GM12878 (cell line): ENCODE measurements around the gene EHD4. TPM values are rescaled to one million over a fixed set of nuclear protein-coding genes. Genes with fewer than 3 reads are reported as not detected.

Experiments
- ATAC-seq: fragments of 200-7000 bp; cut with Tn5 transposase; 3 replicates; pipeline ENCODE4 v1.9.1; 2020; ENCODE audit warnings: mild to moderate bottlenecking, moderate library complexity
- BruUV-seq: library from RNA; stranded (reverse); fragments of 400-500 nt; replicated peaks from 2 replicates; lab custom pipeline; 2021; lab: Mats Ljungman, UMichigan
- CTCF ChIA-PET: fragments of 300-600 bp; sonication (Branson Sonifier 250); formaldehyde crosslinking; extraction: SDS; loops from one replicate; lab custom pipeline; 2021; ENCODE audit warnings: inconsistent platforms; lab: Yijun Ruan, JAX
- POLR2A ChIA-PET: fragments of 350-600 bp; formaldehyde crosslinking; extraction: SDS; loops from one replicate; lab custom pipeline; 2021; ENCODE audit warnings: inconsistent platforms; lab: Charles Lee
- RAD21 ChIA-PET: fragments of 300-600 bp; sonication (Branson Sonifier 250); formaldehyde crosslinking; loops from one replicate; lab custom pipeline; 2023; ENCODE audit warnings: antibody characterized with exemption; ENCODE audit not compliant: unreplicated experiment; lab: Charles Lee
- SMC1A ChIA-PET: fragments of 300-600 bp; sonication (Branson Sonifier 250); formaldehyde crosslinking; loops from one replicate; lab custom pipeline; 2023; ENCODE audit not compliant: unreplicated experiment, uncharacterized antibody; lab: Charles Lee
- DNase-seq: peaks from one replicate; pipeline ENCODE4 v3.0.0-alpha.2; 2011; ENCODE audit warnings: low read depth, low spot score
- FAIRE-seq: peaks from 3 replicates; lab custom pipeline; 2011; peaks lifted over from hg19 to GRCh38; lab: Jason Lieb, UNC
- H2AFZ ChIP-seq: 2 replicates; pipeline ENCODE4 v1.6.0; 2011; ENCODE audit warnings: low read depth, low read length, control low read depth; ENCODE audit not compliant: control insufficient read depth
- H3K27ac ChIP-seq: 2 replicates; pipeline ENCODE4 v1.5.1; 2011; ENCODE audit warnings: control low read depth; ENCODE audit not compliant: control insufficient read depth, insufficient read depth
- H3K27me3 ChIP-seq, 2 experiments: replicated peaks in 1 of 2; 2 replicates each; pipeline versions ENCODE4 v1.6.0 to v1.6.1; 2011; ENCODE audit warnings: low read length in 1 of 2; ENCODE audit not compliant: control insufficient read depth in 2 of 2, insufficient read depth in 2 of 2
- H3K36me3 ChIP-seq, 2 experiments: 2 replicates each; pipeline ENCODE4 v1.5.1; 2011; ENCODE audit warnings: low read length in 1 of 2; ENCODE audit not compliant: control insufficient read depth in 2 of 2, insufficient read depth in 2 of 2
- H3K4me1 ChIP-seq: 2 replicates; pipeline ENCODE4 v1.6.1; 2011; ENCODE audit warnings: mild to moderate bottlenecking, low read length, moderate library complexity, mixed read lengths; ENCODE audit not compliant: control insufficient read depth, insufficient read depth
- H3K4me2 ChIP-seq: 2 replicates; pipeline ENCODE4 v1.6.0; 2011; ENCODE audit warnings: control low read depth; ENCODE audit not compliant: control insufficient read depth, insufficient read depth
- H3K4me3 ChIP-seq: fragments of 200-600 bp; sonication (generic); 2 replicates; pipeline ENCODE4 v1.5.1; 2016
- H3K79me2 ChIP-seq: 2 replicates; pipeline ENCODE4 v1.6.0; 2011; ENCODE audit warnings: low read length; ENCODE audit not compliant: control insufficient read depth, insufficient read depth
- H3K9ac ChIP-seq: 2 replicates; pipeline ENCODE4 v1.8.0; 2011; ENCODE audit warnings: low read length, control low read depth, mixed read lengths; ENCODE audit not compliant: control insufficient read depth, insufficient read depth
- H3K9me3 ChIP-seq: replicated peaks from 3 replicates; pipeline ENCODE4 v1.5.1; 2011; ENCODE audit warnings: mild to moderate bottlenecking, low read length; ENCODE audit not compliant: control insufficient read depth, insufficient read depth
- H4K20me1 ChIP-seq: 2 replicates; pipeline ENCODE4 v1.6.0; 2011; ENCODE audit not compliant: control insufficient read depth, insufficient read depth
- BHLHE40 ChIP-seq, 2 experiments: fragments of 450-650 bp in 1 of 2; IDR thresholded peaks; 2 replicates each; pipeline ENCODE4 v1.6.1; 2011 to 2017; ENCODE audit warnings: low read depth in 2 of 2, borderline replicate concordance in 1 of 2, improper control_type of control experiment in 1 of 2, low read length in 1 of 2, mild to moderate bottlenecking in 1 of 2
- IKZF1 ChIP-seq: fragments of 450-650 bp; conservative IDR thresholded peaks from 2 replicates; pipeline ENCODE4 v1.6.1; 2017; ENCODE audit warnings: antibody characterized with exemption, mild to moderate bottlenecking
- JUND ChIP-seq: IDR thresholded peaks from 2 replicates; pipeline ENCODE4 v1.6.1; 2012; ENCODE audit warnings: low read depth, mild to moderate bottlenecking, low read length, improper control_type of control experiment, moderate library complexity
- MLLT1 ChIP-seq: fragments of 450-650 bp; IDR thresholded peaks from 2 replicates; pipeline ENCODE4 v1.6.1; 2016; ENCODE audit warnings: mild to moderate bottlenecking
- NR2F1 ChIP-seq: fragments of 450-650 bp; conservative IDR thresholded peaks from 2 replicates; pipeline ENCODE4 v1.6.1; 2017; ENCODE audit warnings: mild to moderate bottlenecking
- RCOR1 ChIP-seq: conservative IDR thresholded peaks from 2 replicates; pipeline ENCODE4 v1.6.1; 2012; ENCODE audit warnings: low read depth, low read length, improper control_type of control experiment
- SIN3A ChIP-seq: IDR thresholded peaks from 2 replicates; pipeline ENCODE4 v1.6.1; 2012; ENCODE audit warnings: low read depth, low read length, improper control_type of control experiment
- SP1 ChIP-seq: IDR thresholded peaks from one replicate; pipeline ENCODE4 v1.6.1; 2011; ENCODE audit warnings: low read depth, low read length
- WGBS: methylation state at CpG from one replicate; pipeline ENCODE4 v1.1.6; 2016; ENCODE audit warnings: low lambda C conversion rate; ENCODE audit not compliant: insufficient replicate concordance, insufficient coverage; ENCODE audit errors: missing lambda C conversion rate; 5-methylcytosine and 5-hydroxymethylcytosine counted together
- in situ Hi-C: fragments of 300-500 bp; cut with MboI; formaldehyde crosslinking; loops from 9 replicates; pipeline ENCODE4 v1.14.3; 2018; ENCODE audit warnings: mixed read lengths
- intact Hi-C: fragments of 100-400 bp; cut with micrococcal nuclease; formaldehyde crosslinking; loops from one replicate; pipeline ENCODE4 v1.14.2; 2022; ENCODE audit not compliant: unreplicated experiment
- polyA plus RNA-seq, 11 experiments: library from polyadenylated mRNA; depleted of rRNA in 4 of 11; unstranded in 6 of 11; stranded (reverse) in 5 of 11; fragments of >200 nt; fragmentation: Nextera tagmentation in 4 of 11; fragmentation: Illumina TruSeq in 1 of 11; extraction: Ambion mirVana in 4 of 11; extraction: Trizol in 1 of 11; gene quantifications; 1 replicate in 1 of 11; 2 replicates in 10 of 11; pipeline versions ENCODE4 v1.2.1 to v1.2.3, GENCODE V29; 2011 to 2016; ENCODE audit warnings: inconsistent platforms in 2 of 11, missing spikeins in 2 of 11, low read depth in 1 of 11
- total RNA-seq, 4 experiments: library from RNA; depleted of rRNA in 3 of 4; stranded (reverse); fragments of >200 nt in 3 of 4; fragmentation: Illumina TruSeq in 1 of 4; extraction: Trizol in 1 of 4; gene quantifications; 2 replicates each; pipeline versions ENCODE4 v1.2.1 to v1.2.3, GENCODE V29; 2013 to 2021

EHD4 gene
- total and polyA plus RNA-seq, 10 of the 15 experiments (the other 5 are each of a cell fraction or from before 2014, with no cell fraction given), result 4.2 to 62.9 (median 44.7) TPM

GRCh38 chr15:41971895-41972252 is 483 bp downstream of the EHD4 start:
- no peak for DNase-seq
- SMC1A ChIA-PET, result interaction anchor here (0.7 to 9.7 kb wide), 10 partner anchors 11 to 297 kb away, joined by 3 to 179 read pairs (median 4); partner anchors contain the start of gene MAPKBP1
- peak overlapping the region; percentile 32; the same call in 1 of the 2 replicates for H2AFZ ChIP-seq
- H3K36me3 ChIP-seq, result no peaks in the 10 kb centered on the region; a peak in 1 of 4 replicates
- peak overlapping the region; percentile 98 for H3K9ac ChIP-seq
- no peak for FAIRE-seq
- WGBS, result under 1% methylated on average over 15 of the region's 46 CpGs
- intact Hi-C loops, result loop anchor here (1.0 to 5.0 kb wide), 5 partner anchors 37 to 640 kb away; partner anchors contain the start of genes JMJD7, MAPKBP1, NUSAP1 and OIP5
- RAD21 ChIA-PET, result interaction anchor here (0.6 to 9.0 kb wide), 14 partner anchors 10 to 198 kb away, joined by 3 to 97 read pairs (median 4); partner anchors contain the start of gene MAPKBP1
- POLR2A ChIA-PET, result interaction anchor here (0.6 to 7.2 kb wide), 13 partner anchors 10 to 852 kb away, joined by 3 to 67 read pairs (median 3); partner anchors contain the start of genes GANC, MGA and TMEM87A
- peak; percentile 19 for ATAC-seq
- peaks cover 30% of the 10 kb centered on the region for H3K4me1 ChIP-seq
- H3K9me3 ChIP-seq, result no peaks in the 10 kb centered on the region
- H3K4me3 ChIP-seq, result peak overlapping the region; percentile 93
- no peaks in the 10 kb centered on the region for H3K27me3 ChIP-seq
- peaks cover 57% of the 10 kb centered on the region for H3K79me2 ChIP-seq
- H3K4me2 ChIP-seq, result peak overlapping the region; percentile 45
- TF ChIP-seq SP1 (no peak), JUND (peak; percentile 53; the same call in 1 of the 2 replicates), BHLHE40 (IDR thresholded peaks at IDR 0.05; ENCODE audit: borderline replicate concordance in 1 of 2, low read depth in 2 of 2, low read length in 1 of 2) (peak; percentile 2 to 51; a peak in 2 of 4 replicates), SIN3A (0 out of 2 replicates have a peak, but pooled peaks have one; percentile 49), RCOR1 (no peak), MLLT1 (peak; percentile 6; the same call in 1 of the 2 replicates), IKZF1 (peak; percentile 53; the same call in 1 of the 2 replicates), NR2F1 (peak; percentile 72)
- peak overlapping the region; percentile 100 for H3K27ac ChIP-seq
- no peaks in the 10 kb centered on the region for H4K20me1 ChIP-seq
- in situ Hi-C loops, result no loop called here
- CTCF ChIA-PET, result interaction anchor here (0.8 to 3.2 kb wide), 13 partner anchors 9 to 198 kb away, joined by 3 to 10 read pairs (median 4); partner anchors contain the start of gene MAPKBP1
- TSS peak; percentile 87 for BruUV-seq
